Stimulated activated CD8-positive, alpha-beta memory T cell treated with anti-CD3 and anti-CD28 coated beads, Interleukin-4, amount 100 ng/mL, for 1 hour (primary cell): ENCODE results near the gene CMIP.

ENCODE experiments used
- DNase-seq, 2 donors: peaks; one replicate each; pipeline ENCODE4 v3.0.0-alpha.2; 2020; ENCODE audit warnings: low read depth in 2 of 2, low spot score in 1 of 2

CMIP gene

DNA sequence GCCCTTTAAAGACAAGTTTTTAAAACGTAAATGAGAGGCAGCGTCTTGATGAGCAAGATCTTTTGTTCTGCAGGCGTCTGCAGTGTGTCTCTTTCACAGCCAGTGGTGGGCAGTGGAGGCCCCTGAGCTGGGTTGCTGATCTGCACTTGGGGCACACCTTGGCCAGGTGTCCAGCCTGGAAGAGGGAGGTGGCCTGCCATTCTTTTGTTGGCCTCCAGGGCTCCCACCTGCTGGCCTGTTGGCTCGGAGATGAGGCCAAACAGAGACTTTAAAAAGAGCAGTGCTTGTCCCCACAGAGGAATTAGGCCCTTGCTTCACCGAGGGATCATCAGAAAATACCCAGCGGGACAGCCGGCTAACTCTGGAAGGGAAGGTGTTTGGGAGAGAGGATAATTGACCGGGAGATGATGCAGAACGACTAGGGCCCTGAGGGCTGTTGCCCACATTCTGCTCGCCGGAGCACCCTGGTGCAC lies 188.6 kb downstream of the CMIP start:
- peak in 1 of 2 donors; percentile 10 for DNase-seq

GRCh38 chr16:81633680-81634379 lies 189.2 kb downstream of the CMIP start:
- DNase-seq: no peak

- DNase-seq: no peak
Observed at GRCh38 chr16:81634380-81635062, 189.9 kb downstream of the CMIP start.

DNA sequence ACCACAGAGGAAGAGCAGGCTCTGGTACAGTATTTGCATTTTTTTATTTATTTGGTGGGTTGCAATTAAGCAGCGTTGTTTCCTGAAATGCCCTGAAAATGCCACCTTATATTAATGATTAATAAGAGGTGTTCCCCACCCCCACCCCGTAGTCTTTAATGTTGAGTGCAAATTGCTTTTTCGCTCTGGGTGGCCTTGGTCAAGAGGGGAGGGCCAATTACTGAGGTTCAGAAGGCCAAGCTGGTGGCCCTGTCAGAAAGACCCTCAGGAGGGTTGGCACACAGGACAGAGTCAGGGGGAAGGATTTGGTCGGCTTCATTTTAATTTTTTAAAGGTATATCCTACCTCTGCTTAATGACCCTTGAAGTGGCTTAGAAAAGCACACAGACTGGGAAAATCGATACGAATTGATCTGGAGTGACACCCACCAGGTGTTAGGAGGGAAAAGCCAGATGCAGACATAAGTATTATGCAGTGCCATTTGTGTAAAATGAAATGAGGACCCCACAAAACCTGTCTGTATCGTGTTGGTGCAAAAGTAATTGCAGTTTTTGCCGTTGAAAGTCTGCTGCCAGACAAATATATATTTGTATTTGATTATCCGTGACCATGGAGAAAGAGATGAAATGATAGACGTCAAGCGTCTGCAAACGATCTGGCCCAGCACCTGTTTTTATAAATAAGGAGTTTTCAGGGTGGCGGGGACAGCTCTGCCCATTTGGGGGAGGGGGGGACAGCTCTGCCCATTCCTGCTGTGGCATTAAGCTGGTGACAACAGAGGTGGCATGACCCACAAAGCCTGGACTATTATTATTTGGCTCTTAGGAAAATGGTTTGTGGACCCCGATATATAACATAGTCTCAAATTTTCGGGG lies 190.7 kb downstream of the CMIP start:
- DNase-seq: no peak

- no peak for DNase-seq
Observed at GRCh38 chr16:81636298-81636993, 191.8 kb downstream of the CMIP start.

DNA sequence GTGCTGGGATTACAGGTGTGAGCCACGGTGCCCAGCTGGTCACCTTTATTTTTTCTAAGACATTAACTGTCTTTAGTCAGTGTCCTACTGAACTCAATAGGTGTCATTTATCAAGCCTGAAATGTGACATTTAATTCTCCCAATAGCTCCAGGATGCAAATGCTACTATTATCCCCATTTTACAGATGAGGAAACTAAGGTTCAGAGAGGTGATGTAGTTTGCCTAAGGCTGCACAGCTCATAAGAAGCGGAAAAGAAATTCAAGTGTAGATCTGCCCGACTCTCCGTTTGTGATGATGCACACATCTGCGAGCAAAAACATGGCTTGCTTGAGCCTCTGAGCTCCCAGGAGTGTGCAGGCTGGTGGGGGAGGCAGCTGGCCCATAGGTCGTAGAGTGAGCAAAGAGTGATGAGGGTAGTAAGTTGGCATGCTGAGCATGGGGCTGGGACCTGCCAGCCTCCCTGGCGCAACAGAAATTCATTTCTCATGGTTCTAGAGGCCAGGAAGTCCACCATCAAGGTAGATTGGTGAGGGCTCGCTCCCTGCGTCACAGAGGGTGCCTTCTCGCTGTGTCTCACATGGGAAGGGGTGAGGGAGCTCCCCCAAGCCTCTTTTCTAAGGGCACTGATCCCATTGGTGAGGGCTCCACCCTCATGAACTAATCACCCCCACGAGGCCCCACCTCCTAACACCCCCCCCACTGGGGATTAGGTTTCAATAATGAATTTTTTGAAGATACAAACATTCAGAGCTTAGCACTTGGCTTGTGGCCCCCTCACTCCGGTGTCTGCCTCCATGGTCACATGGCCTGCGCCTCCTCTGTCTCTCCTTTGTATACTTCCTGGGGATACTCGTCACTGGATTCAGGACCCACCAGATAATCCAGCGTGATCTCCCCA lies 193.0 kb downstream of the CMIP start:
- no peak for DNase-seq

DNA sequence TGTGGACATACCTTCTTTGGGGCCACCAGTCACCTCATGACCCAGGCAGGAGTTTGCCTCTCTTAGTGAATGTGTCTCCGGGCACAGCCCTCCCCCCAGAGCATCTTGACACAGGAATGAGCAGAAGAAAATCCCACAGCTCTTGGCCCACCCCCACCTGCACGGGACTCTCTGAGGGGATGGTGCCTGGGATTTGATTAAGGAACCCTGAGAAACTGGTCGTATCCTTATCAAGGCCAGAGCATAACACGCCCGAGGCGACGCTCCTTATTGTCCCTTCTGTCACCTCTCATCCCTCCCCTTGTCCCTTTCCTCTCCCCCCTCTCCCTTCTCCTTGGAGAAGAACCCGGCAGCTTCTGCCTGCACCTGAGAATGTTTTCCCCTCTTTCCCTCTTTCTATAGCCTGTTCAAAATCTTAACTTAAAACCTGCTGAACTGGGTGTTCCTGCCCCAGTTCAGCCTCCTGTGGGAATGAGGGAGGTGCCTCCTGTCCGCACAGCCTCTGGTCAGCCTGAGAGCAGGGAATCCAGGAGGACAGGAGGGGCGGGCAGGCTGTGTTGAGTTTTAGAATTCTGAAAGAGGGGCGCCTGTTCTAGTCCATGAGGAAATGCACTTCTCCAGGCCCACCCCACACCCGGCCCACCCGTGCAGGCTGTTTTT lies 193.8 kb downstream of the CMIP start:
- DNase-seq: no peak

GRCh38 chr16:81639348-81639747 lies 194.7 kb downstream of the CMIP start:
- DNase-seq: no peak

- DNase-seq: no peak
Observed at GRCh38 chr16:81639931-81640680, 195.5 kb downstream of the CMIP start.

DNA sequence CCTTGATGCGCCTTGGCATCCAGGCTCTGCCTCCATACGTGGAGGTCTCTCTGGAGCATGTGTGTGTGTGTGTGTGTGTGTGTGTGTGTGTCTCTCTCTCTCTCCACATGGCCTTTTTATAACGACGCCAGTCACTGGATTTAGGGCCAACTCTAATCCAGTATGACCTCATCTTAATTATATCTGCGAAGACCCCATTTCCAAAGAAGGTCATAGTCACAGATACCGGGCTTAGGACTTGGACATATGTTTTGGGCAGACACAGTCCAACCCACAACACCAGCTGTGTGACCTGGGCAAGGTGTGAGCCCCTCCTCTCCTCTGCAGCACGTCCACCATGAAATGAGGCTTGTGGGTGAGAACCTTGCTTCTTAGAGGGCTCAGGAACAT lies 196.1 kb downstream of the CMIP start:
- no peak for DNase-seq

DNA sequence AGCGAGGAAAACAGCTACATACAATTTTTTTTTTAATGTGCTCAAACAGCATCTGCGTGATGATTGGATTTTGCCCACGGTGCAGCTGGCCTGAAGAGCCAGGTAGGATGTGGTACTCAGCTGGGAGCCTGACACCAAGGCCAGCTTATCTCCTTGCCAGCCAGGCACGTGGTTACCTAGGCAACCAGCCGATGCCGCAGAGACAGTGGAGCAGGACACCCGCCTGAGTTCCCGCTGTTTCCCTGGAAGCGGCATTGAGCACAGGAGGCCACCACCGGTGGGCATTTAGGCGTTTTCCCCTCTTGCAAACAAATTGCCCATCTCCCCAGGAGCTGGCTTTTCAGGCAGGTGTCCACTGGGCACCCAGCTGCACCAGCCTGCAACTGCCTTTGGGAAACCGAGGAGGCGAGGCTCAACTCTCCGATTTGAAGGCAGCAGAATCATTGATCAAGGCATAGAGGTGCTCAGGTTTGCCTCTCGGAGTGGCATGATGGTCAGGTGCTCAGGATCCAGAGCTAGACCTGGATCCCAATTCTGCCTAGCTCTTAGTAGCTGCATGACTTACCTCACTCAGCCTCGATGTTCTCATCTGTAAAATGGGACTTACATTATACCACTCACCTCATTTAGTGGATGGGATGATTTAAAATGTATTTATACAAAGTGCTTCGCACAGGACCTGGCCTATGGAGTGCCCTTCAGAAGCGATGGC lies 196.9 kb downstream of the CMIP start:
- DNase-seq: no peak

DNA sequence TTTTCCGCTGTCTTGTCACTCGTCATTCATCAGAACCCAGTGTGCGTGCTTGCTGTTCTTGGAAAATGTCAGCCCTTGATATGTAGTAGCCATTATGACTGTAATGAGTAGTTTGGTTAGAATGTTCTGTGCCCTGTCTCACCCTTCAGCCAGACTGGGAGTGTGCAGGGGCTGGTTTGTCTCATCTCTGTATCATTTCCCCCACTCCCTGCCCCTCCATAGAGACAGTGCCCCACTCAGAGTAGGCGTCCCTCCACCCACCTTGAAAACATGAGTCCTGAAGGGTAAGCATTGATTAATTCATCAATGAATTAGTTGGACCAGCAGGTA lies 197.5 kb downstream of the CMIP start:
- DNase-seq: no peak

GRCh38 chr16:81642943-81643342 lies 198.3 kb downstream of the CMIP start:
- no peak for DNase-seq

GRCh38 chr16:81645266-81645694 lies 200.7 kb downstream of the CMIP start:
- DNase-seq: no peak

DNA sequence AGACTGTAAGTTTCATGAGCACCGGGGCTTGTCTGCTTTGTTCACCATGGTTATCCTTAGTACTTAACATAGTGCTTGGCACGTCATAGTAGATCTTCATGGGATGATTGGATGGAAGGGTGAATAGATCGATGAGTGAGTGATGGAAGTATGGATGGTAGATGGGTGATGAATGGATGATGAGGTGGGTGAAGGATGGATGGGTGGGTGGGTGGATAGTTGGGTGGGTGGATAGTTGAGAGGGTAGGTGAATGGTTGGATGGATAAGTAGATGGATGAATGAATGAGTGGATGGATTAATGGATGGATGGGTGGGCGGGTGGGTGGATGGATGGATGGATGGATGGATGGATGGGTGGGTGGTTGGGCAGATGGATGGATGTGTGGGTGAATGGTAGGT lies 201.3 kb downstream of the CMIP start:
- DNase-seq: no peak

DNA sequence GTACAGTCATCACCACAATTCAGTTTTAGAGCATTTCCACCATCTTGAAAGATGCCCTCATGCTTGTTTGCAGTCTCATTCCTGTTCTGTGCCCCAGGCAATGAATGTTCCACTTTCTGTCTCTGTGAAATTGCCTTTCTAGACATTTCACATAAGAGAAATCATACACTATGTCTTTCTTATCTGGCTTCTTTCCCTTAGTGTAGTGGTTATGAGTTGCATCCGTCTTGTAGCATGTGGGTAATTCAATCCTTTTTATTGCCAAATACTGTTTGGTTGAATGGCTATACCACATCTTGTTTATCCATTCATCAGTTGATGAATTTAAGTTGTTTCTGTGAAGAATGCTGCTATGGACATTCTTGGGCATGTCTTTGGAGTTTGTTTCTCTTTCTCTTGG lies 202.0 kb downstream of the CMIP start:
- DNase-seq: no peak

DNA sequence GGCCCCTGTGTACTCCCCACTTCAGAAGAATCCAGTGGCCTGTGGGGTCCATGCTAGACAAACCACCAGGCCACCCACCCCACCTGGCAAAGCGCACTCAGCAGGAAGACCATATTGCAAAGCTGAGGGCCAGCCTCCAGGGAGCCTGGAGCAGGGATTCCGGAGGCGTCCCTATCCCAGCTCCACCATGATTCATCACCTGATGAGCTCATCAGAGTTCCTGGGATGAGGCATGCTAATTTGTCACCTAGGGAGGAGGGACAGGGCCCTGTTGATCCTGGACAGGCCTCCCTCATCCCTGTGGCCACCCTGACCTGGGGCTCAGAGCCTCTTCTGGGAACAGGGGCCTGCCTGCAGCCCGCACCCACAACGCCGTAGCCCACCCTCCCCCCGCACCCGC lies 202.9 kb downstream of the CMIP start:
- DNase-seq: no peak

DNA sequence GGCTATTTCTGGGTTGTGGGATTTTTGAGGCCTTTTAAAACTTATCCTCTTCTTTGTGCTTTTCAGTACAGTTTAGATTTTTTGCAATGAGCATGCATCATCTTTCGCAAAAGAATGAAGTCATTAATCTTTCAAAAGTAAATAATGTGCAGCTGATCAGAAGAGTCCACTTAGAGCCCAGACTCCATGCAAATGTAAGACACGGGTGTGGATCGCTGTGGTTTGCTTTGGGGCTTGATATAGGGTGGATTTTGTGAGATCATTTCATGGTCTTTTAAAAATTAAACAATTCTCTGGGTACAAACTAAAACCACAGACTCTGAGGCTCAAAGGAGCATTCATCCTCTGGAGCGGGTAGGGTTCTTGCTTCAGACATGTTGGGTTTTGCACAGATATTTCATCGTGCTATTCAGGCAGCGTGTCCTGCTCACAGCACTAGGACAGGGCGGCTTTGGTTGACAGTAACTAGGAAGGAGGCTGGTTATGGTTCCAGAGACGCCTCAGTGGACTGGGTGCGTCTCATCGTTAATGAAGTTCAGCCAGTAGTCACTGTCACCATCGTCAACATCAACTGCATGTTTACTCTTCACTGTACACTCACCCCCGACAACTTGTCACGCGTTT lies 205.1 kb downstream of the CMIP start:
- DNase-seq: no peak
